A549 (cell line): ENCODE data around the gene CHST6. TPM values are rescaled to one million over a fixed set of nuclear protein-coding genes. Genes with fewer than 3 reads are reported as not detected.
A peak's percentile ranks its signal among the peaks of the same experiment; 100 is the strongest.

Experiments
- ATAC-seq, 2 experiments: fragments of 200-7000 bp in 1 of 2; fragments of >200 bp in 1 of 2; cut with Nextera tagmentation in 1 of 2; cut with Tn5 transposase in 1 of 2; 3 replicates each; pipeline versions ENCODE4 v1.8.0 to v1.9.1; 2018 to 2020; ENCODE audit warnings: mild to moderate bottlenecking in 1 of 2, moderate library complexity in 1 of 2
- CTCF ChIA-PET: fragments of 300-600 bp; sonication (Branson Sonifier 250); formaldehyde crosslinking; extraction: SDS; loops from one replicate; lab custom pipeline; 2021; ENCODE audit warnings: antibody characterized with exemption, inconsistent platforms; lab: Yijun Ruan, JAX
- POLR2A ChIA-PET: fragments of 350-600 bp; formaldehyde crosslinking; extraction: SDS; loops from one replicate; lab custom pipeline; 2021; ENCODE audit warnings: antibody characterized with exemption, inconsistent platforms; lab: Yijun Ruan, JAX
- DNase-seq, 2 experiments: peaks; one replicate each; pipeline versions ENCODE4 v3.0.0 to v3.0.0-alpha.2; 2011 to 2016; ENCODE audit warnings: low read depth in 1 of 2, low spot score in 1 of 2
- FAIRE-seq: peaks from 2 replicates; lab custom pipeline; 2011; peaks lifted over from hg19 to GRCh38; lab: Jason Lieb, UNC
- H3K27ac ChIP-seq, 2 experiments: fragments of >200 bp; sonication (Bioruptor Twin); formaldehyde crosslinking; 3 replicates each; pipeline ENCODE4 v1.5.1; 2016 to 2017
- H3K4me1 ChIP-seq: fragments of >200 bp; sonication (Bioruptor Twin); formaldehyde crosslinking; 3 replicates; pipeline ENCODE4 v1.6.1; 2016
- H3K4me2 ChIP-seq: fragments of >200 bp; sonication (Bioruptor Twin); formaldehyde crosslinking; 3 replicates; pipeline ENCODE4 v1.6.1; 2016
- H3K4me3 ChIP-seq: fragments of >200 bp; sonication (Bioruptor Twin); formaldehyde crosslinking; 3 replicates; pipeline ENCODE4 v1.5.1; 2016
- H3K9me3 ChIP-seq: fragments of >200 bp; sonication (Bioruptor Twin); formaldehyde crosslinking; 3 replicates; pipeline ENCODE4 v1.6.1; 2016
- BHLHE40 ChIP-seq: IDR thresholded peaks from 2 replicates; pipeline ENCODE4 v1.6.1; 2012; ENCODE audit warnings: low read depth, low read length, inconsistent platforms
- CBX2 ChIP-seq: fragments of 200-600 bp; sonication (generic); IDR thresholded peaks from 2 replicates; pipeline ENCODE4 v1.6.1; 2016; ENCODE audit warnings: low read depth, mild to moderate bottlenecking, borderline replicate concordance
- CBX8 ChIP-seq: fragments of 200-600 bp; sonication (generic); IDR thresholded peaks from 2 replicates; pipeline ENCODE4 v1.6.1; 2016
- CEBPB ChIP-seq, 2 experiments: fragments of >200 bp in 1 of 2; sonication (Bioruptor Twin) in 1 of 2; formaldehyde crosslinking in 1 of 2; IDR thresholded peaks; 2 replicates each; pipeline ENCODE4 v1.6.1; 2012 to 2016
- CHD2 ChIP-seq: fragments of 150-350 bp; IDR thresholded peaks from 2 replicates; pipeline ENCODE4 v1.6.1; 2014; ENCODE audit warnings: low read length; ENCODE audit not compliant: partially characterized antibody
- EHMT2 ChIP-seq: fragments of 200-600 bp; sonication (generic); IDR thresholded peaks from 2 replicates; pipeline ENCODE4 v1.6.1; 2016; ENCODE audit warnings: antibody characterized with exemption, low read depth, mild to moderate bottlenecking, moderate library complexity
- EP300 ChIP-seq, 2 experiments: fragments of >200 bp; sonication (Bioruptor Twin); formaldehyde crosslinking; IDR thresholded peaks; 2 replicates in 1 of 2; 3 replicates in 1 of 2; pipeline ENCODE4 v1.6.1; 2016 to 2017
- FOSB ChIP-seq: fragments of 250-450 bp; sonication (Bioruptor Pico); IDR thresholded peaks from 2 replicates; pipeline ENCODE4 v1.5.0; 2020; ENCODE audit warnings: mild to moderate bottlenecking, moderate library complexity
- FOSL2 ChIP-seq, 2 experiments: fragments of 450-650 bp in 1 of 2; fragments of >200 bp in 1 of 2; sonication (Bioruptor Twin) in 1 of 2; formaldehyde crosslinking; IDR thresholded peaks; 2 replicates each; pipeline versions ENCODE4 v1.5.0 to v1.6.1; 2016 to 2020; ENCODE audit warnings: mild to moderate bottlenecking in 1 of 2, moderate library complexity in 1 of 2
- HOXA7 ChIP-seq: fragments of 250-450 bp; sonication (Bioruptor Pico); IDR thresholded peaks from 2 replicates; pipeline ENCODE4 v1.5.0; 2020; ENCODE audit warnings: mild to moderate bottlenecking, moderate library complexity
- HOXB13 ChIP-seq: fragments of 250-450 bp; sonication (Bioruptor Pico); IDR thresholded peaks from 2 replicates; pipeline ENCODE4 v1.5.0; 2020; ENCODE audit warnings: low read depth, mild to moderate bottlenecking, moderate library complexity
- MAFK ChIP-seq: fragments of 450-650 bp; IDR thresholded peaks from 2 replicates; pipeline ENCODE4 v1.6.1; 2014; ENCODE audit not compliant: partially characterized antibody
- MAZ ChIP-seq: fragments of 150-350 bp; IDR thresholded peaks from 2 replicates; pipeline ENCODE4 v1.6.1; 2014; ENCODE audit warnings: antibody characterized with exemption, low read depth, low read length, borderline replicate concordance
- NFE2L2 ChIP-seq: fragments of 150-350 bp; conservative IDR thresholded peaks from 2 replicates; pipeline ENCODE4 v1.6.1; 2014; ENCODE audit warnings: low read length
- NR3C1 ChIP-seq: fragments of >200 bp; sonication (Bioruptor Twin); formaldehyde crosslinking; IDR thresholded peaks from 3 replicates; pipeline ENCODE4 v1.6.1; 2017
- POLR2A ChIP-seq: IDR thresholded peaks from 2 replicates; pipeline ENCODE4 v1.6.1; 2012; ENCODE audit warnings: mild to moderate bottlenecking, low read length
- RAD21 ChIP-seq, 2 experiments: fragments of >200 bp in 1 of 2; sonication (Bioruptor Twin) in 1 of 2; formaldehyde crosslinking in 1 of 2; IDR thresholded peaks in 1 of 2; conservative IDR thresholded peaks in 1 of 2; 2 replicates in 1 of 2; 3 replicates in 1 of 2; pipeline ENCODE4 v1.6.1; 2012 to 2018; ENCODE audit warnings: inconsistent platforms in 1 of 2
- RARB ChIP-seq: fragments of 250-450 bp; sonication (Bioruptor Pico); IDR thresholded peaks from 2 replicates; pipeline ENCODE4 v1.8.0; 2021; ENCODE audit warnings: mild to moderate bottlenecking, moderate library complexity
- RCOR1 ChIP-seq: fragments of 150-350 bp; IDR thresholded peaks from 2 replicates; pipeline ENCODE4 v1.6.1; 2014; ENCODE audit warnings: antibody characterized with exemption, low read length, low read depth
- RFX5 ChIP-seq: fragments of 450-650 bp; IDR thresholded peaks from 2 replicates; pipeline ENCODE4 v1.7.1; 2014; ENCODE audit warnings: antibody characterized with exemption, mild to moderate bottlenecking, moderate library complexity
- RNF2 ChIP-seq: fragments of 200-600 bp; sonication (generic); IDR thresholded peaks from 2 replicates; pipeline ENCODE4 v1.6.1; 2016; ENCODE audit warnings: low read depth, mild to moderate bottlenecking, antibody characterized with exemption, moderate library complexity, borderline replicate concordance
- SREBF2 ChIP-seq: fragments of 450-650 bp; IDR thresholded peaks from 2 replicates; pipeline ENCODE4 v1.6.1; 2014; ENCODE audit warnings: mild to moderate bottlenecking, moderate library complexity
- TFCP2L1 ChIP-seq: fragments of 250-450 bp; sonication (Bioruptor Pico); IDR thresholded peaks from 2 replicates; pipeline ENCODE4 v1.5.0; 2021; ENCODE audit warnings: mild to moderate bottlenecking
- TP53 ChIP-seq: fragments of 250-450 bp; sonication (Bioruptor Pico); IDR thresholded peaks from 2 replicates; pipeline ENCODE4 v1.5.0; 2021; ENCODE audit warnings: mild to moderate bottlenecking, moderate library complexity
- ZC3H11A ChIP-seq: fragments of 450-650 bp; IDR thresholded peaks from 2 replicates; pipeline ENCODE4 v1.6.1; 2014; ENCODE audit warnings: antibody characterized with exemption, mild to moderate bottlenecking
- ZNF302 ChIP-seq: fragments of 250-450 bp; sonication (Bioruptor Pico); IDR thresholded peaks from 2 replicates; pipeline ENCODE4 v1.9.0; 2021; ENCODE audit warnings: inconsistent platforms, mild to moderate bottlenecking, moderate library complexity
- ZSCAN20 ChIP-seq: fragments of 250-450 bp; sonication (Bioruptor Pico); IDR thresholded peaks from 2 replicates; pipeline ENCODE4 v1.8.0; 2022; ENCODE audit warnings: mild to moderate bottlenecking, moderate library complexity
- WGBS: methylation state at CpG from one replicate; pipeline ENCODE4 v1.1.6; 2017; ENCODE audit errors: missing lambda C conversion rate; 5-methylcytosine and 5-hydroxymethylcytosine counted together
- polyA plus RNA-seq, 4 experiments: library from polyadenylated mRNA; depleted of rRNA in 3 of 4; stranded (reverse); fragments of >200 nt; fragmentation: RNase III in 1 of 4; extraction: RNeasy Plus Mini Kit Qiagen cat#74134 plus additional on column Dnase treatment in 1 of 4; gene quantifications; 2 replicates in 3 of 4; 3 replicates in 1 of 4; pipeline ENCODE4 v1.2.3, GENCODE V29; 2011 to 2017
- TF ChIP-seq, protein P1 (sequence below): fragments of >200 bp; sonication (Bioruptor Twin); formaldehyde crosslinking; IDR thresholded peaks from 3 replicates; pipeline ENCODE4 v1.6.1; 2016
- TF ChIP-seq, protein P2 (sequence below): IDR thresholded peaks from 2 replicates; pipeline ENCODE4 v1.6.1; 2012; ENCODE audit warnings: low read depth, borderline replicate concordance
- TF ChIP-seq, protein P3 (sequence below): IDR thresholded peaks from 2 replicates; pipeline ENCODE4 v1.6.1; 2012
- TF ChIP-seq, protein P4 (sequence below): fragments of 250-450 bp; sonication (Bioruptor Pico); IDR thresholded peaks from 2 replicates; pipeline ENCODE4 v1.5.0; 2021; ENCODE audit warnings: mild to moderate bottlenecking, moderate library complexity, borderline replicate concordance
- TF ChIP-seq, protein P5 (sequence below): fragments of >200 bp; sonication (Bioruptor Twin); formaldehyde crosslinking; IDR thresholded peaks from 2 replicates; pipeline ENCODE4 v1.6.1; 2016
- TF ChIP-seq, protein P6 (sequence below): fragments of 200-600 bp; sonication (generic); IDR thresholded peaks from 2 replicates; pipeline ENCODE4 v1.6.1; 2016; ENCODE audit warnings: antibody characterized with exemption, mild to moderate bottlenecking, moderate library complexity

Gene CHST6
- polyA plus RNA-seq, 2 of the 4 experiments (the other 2 are of a cell fraction) = 0.37 to 0.74 TPM

DNA sequence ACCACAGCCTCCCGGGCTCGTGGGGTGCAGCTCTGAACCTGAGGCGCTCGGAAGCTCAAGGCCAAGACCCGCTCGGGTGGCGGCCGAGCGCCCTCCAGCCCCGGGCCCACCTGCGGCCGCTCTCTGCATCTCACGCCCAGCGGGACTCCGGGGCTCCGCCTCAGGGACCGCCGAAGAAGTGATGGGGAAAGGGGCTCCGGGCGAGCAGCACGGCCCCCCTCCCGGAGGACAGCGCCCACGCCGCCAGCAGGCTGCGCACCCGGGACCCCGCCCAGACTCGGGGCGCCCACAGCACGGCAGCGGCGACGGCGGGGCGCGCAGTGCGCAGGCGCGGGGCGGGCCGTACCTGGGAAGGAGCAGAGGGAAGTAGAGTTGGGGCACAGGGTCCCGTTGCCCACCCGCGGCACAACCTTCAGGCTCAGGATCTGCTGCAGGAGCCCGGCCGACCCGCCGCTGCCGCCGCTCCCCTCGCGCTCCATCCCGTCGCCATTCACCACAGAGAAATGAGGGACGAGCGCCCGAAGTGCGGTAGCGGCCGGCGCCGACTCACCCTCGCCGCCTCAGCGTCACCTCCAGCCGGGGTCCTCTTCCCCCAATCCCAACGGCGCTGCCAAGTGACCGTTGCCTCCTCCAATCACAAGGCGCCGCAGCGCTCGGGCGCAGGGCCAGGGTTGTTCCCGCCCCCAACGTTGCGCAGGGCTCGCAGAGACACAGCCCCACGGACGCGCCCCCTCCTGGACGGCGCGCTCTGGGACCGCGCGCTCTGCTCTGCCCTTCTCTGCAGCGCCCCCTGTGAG is 30.9 kb downstream of the CHST6 start, which contains the start of gene TMEM170A:
Gene TMEM170A, minus strand, starts transcription at position 568 of the 797 bp plus-strand sequence. Its CDS starts 89 bp downstream, at position 479.
- H3K4me1 ChIP-seq = peaks cover 20% of the 10 kb centered on the region; the same call in 2 of the 3 replicates
- CTCF ChIA-PET = interaction anchor here (0.6 to 15.3 kb wide), 47 partner anchors 8 to 480 kb away, joined by 3 to 209 read pairs (median 4); partner anchors contain the start of genes CHST6, TERF2IP, TMEM231 and WDR59
- 2% methylated on average over 46 of the region's 89 CpGs for WGBS
- H3K27ac ChIP-seq = peak within 1 kb of the TSS; percentile 94 to 95
- H3K4me3 ChIP-seq = peak within 1 kb of the TSS; percentile 97
- peak within 1 kb of the TSS; percentile 88 for H3K4me2 ChIP-seq
- H3K9me3 ChIP-seq = no peaks in the 10 kb centered on the region
- peak; percentile 95 to 98 for ATAC-seq
- POLR2A ChIA-PET = interaction anchor here (0.9 to 1.2 kb wide), 2 partner anchors 30 to 53 kb away, joined by 3 to 8 read pairs; partner anchors contain the start of gene CFDP1
- FAIRE-seq = no peak
- peak; percentile 94 to 99 for DNase-seq
- TF ChIP-seq CBX2 (no peak), RFX5 (peak; percentile 44; the same call in 1 of the 2 replicates), TP53 (no peak), NFE2L2 (no peak), ZC3H11A (no peak), RAD21 (conservative IDR thresholded peaks at IDR 0.05 in 1 of 2, IDR thresholded peaks at IDR 0.05 in 1 of 2) (peak; percentile 53 to 74), BHLHE40 (no peak), TFCP2L1 (CRISPR knock-in tag) (no peak), HOXA7 (CRISPR knock-in tag) (no peak), CEBPB (IDR thresholded peaks at IDR 0.05) (peak in 1 of 2 experiments; percentile 50; a peak in 1 of 4 replicates), FOSL2 (IDR thresholded peaks at IDR 0.05) (no peak), FOSL2 (CRISPR knock-in tag; IDR thresholded peaks at IDR 0.05) (peak; percentile 38; the same call in 1 of the 2 replicates), CHD2 (no peak), SREBF2 (no peak), CBX8 (no peak), MAFK (no peak), NR3C1 (no peak), HOXB13 (CRISPR knock-in tag) (no peak), MAZ (no peak), RARB (CRISPR knock-in tag) (no peak), ZNF302 (CRISPR knock-in tag) (no peak), EHMT2 (no peak), ZSCAN20 (CRISPR knock-in tag) (no peak), POLR2A (peak; percentile 98), RNF2 (no peak), RCOR1 (no peak), FOSB (CRISPR knock-in tag) (no peak), EP300 (IDR thresholded peaks at IDR 0.05) (no peak)
- TF ChIP-seq, protein P1, sequence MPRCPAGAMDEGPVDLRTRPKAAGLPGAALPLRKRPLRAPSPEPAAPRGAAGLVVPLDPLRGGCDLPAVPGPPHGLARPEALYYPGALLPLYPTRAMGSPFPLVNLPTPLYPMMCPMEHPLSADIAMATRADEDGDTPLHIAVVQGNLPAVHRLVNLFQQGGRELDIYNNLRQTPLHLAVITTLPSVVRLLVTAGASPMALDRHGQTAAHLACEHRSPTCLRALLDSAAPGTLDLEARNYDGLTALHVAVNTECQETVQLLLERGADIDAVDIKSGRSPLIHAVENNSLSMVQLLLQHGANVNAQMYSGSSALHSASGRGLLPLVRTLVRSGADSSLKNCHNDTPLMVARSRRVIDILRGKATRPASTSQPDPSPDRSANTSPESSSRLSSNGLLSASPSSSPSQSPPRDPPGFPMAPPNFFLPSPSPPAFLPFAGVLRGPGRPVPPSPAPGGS = peak; percentile 95
- TF ChIP-seq, protein P2, sequence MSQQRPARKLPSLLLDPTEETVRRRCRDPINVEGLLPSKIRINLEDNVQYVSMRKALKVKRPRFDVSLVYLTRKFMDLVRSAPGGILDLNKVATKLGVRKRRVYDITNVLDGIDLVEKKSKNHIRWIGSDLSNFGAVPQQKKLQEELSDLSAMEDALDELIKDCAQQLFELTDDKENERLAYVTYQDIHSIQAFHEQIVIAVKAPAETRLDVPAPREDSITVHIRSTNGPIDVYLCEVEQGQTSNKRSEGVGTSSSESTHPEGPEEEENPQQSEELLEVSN = 0 out of 2 replicates have a peak, but pooled peaks have one; percentile 36
- TF ChIP-seq, protein P3, sequence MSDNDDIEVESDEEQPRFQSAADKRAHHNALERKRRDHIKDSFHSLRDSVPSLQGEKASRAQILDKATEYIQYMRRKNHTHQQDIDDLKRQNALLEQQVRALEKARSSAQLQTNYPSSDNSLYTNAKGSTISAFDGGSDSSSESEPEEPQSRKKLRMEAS = peak; percentile 87
- TF ChIP-seq, protein P4, sequence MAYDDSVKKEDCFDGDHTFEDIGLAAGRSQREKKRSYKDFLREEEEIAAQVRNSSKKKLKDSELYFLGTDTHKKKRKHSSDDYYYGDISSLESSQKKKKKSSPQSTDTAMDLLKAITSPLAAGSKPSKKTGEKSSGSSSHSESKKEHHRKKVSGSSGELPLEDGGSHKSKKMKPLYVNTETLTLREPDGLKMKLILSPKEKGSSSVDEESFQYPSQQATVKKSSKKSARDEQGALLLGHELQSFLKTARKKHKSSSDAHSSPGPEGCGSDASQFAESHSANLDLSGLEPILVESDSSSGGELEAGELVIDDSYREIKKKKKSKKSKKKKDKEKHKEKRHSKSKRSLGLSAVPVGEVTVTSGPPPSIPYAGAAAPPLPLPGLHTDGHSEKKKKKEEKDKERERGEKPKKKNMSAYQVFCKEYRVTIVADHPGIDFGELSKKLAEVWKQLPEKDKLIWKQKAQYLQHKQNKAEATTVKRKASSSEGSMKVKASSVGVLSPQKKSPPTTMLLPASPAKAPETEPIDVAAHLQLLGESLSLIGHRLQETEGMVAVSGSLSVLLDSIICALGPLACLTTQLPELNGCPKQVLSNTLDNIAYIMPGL (CRISPR knock-in tag) = peak; percentile 73; the same call in 1 of the 2 replicates
- TF ChIP-seq, protein P5, sequence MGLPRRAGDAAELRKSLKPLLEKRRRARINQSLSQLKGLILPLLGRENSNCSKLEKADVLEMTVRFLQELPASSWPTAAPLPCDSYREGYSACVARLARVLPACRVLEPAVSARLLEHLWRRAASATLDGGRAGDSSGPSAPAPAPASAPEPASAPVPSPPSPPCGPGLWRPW = no peak
- TF ChIP-seq, protein P6, sequence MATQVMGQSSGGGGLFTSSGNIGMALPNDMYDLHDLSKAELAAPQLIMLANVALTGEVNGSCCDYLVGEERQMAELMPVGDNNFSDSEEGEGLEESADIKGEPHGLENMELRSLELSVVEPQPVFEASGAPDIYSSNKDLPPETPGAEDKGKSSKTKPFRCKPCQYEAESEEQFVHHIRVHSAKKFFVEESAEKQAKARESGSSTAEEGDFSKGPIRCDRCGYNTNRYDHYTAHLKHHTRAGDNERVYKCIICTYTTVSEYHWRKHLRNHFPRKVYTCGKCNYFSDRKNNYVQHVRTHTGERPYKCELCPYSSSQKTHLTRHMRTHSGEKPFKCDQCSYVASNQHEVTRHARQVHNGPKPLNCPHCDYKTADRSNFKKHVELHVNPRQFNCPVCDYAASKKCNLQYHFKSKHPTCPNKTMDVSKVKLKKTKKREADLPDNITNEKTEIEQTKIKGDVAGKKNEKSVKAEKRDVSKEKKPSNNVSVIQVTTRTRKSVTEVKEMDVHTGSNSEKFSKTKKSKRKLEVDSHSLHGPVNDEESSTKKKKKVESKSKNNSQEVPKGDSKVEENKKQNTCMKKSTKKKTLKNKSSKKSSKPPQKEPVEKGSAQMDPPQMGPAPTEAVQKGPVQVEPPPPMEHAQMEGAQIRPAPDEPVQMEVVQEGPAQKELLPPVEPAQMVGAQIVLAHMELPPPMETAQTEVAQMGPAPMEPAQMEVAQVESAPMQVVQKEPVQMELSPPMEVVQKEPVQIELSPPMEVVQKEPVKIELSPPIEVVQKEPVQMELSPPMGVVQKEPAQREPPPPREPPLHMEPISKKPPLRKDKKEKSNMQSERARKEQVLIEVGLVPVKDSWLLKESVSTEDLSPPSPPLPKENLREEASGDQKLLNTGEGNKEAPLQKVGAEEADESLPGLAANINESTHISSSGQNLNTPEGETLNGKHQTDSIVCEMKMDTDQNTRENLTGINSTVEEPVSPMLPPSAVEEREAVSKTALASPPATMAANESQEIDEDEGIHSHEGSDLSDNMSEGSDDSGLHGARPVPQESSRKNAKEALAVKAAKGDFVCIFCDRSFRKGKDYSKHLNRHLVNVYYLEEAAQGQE = no peak
